ENCODE measurements around the gene GJA1. TPM values are rescaled to one million over a fixed set of nuclear protein-coding genes. Genes with fewer than 3 reads are reported as not detected.
"Not testable (repeated sequence)": the region's sequence is repeated elsewhere in the genome, so short reads cannot be mapped to it uniquely, and the experiment has no call there.

The GJA1 gene
- polyA plus RNA-seq, 1 of the 3 experiments (the other 2 are of a cell fraction) = 23.5 TPM

GRCh38 chr6:121428872-121429756 is 6.3 kb upstream of the GJA1 start:
- Histone ChIP-seq H3K9me3 (no peaks in the 10 kb centered on the region), H3K79me2 (ENCODE audit: insufficient read depth) (no peaks in the 10 kb centered on the region), H3K27me3 (ENCODE audit: insufficient read depth) (no peaks in the 10 kb centered on the region), H2AFZ (ENCODE audit: low read depth) (peak overlapping the region; percentile 19; the same call in 1 of the 2 replicates), H3F3A (replicated peaks; ENCODE audit: insufficient read depth) (peaks cover 10% of the 10 kb centered on the region), H3K9me2 (no peaks in the 10 kb centered on the region), H3K4me3 (ENCODE audit: low read depth in 2 of 2, low read length in 1 of 2) (no peak overlapping the region), H3K4me2 (no peak overlapping the region), H4K20me1 (ENCODE audit: insufficient read depth) (no peaks in the 10 kb centered on the region), H3K36me3 (replicated peaks in 1 of 2; ENCODE audit: control insufficient read depth in 1 of 2, insufficient read depth in 2 of 2, low read length in 1 of 2) (no peaks in the 10 kb centered on the region), H3K4me1 (ENCODE audit: control insufficient read depth in 1 of 2, insufficient read depth in 2 of 2, low read depth in 1 of 2, low read length in 1 of 2) (peaks cover 0 to 16% of the 10 kb centered on the region in 2 experiments; a peak in 2 of 4 replicates), H3K27ac (ENCODE audit: low read depth in 2 of 2, low read length in 1 of 2) (no peak overlapping the region), H3K9ac (no peak overlapping the region)
- CTCF ChIA-PET = interaction anchor here (0.9 to 5.8 kb wide), 14 partner anchors 11 to 756 kb away, joined by 3 to 50 read pairs (median 6); no protein-coding TSS in a partner anchor
- POLR2A ChIA-PET = no interaction called here
- no peak for DNase-seq
- no peak for TF ChIP-seq JUND (IDR thresholded peaks at IDR 0.05)
- 79% methylated on average over 15 of the region's 15 CpGs for WGBS (ENCODE audit: low lambda C conversion rate)

GRCh38 chr6:121430514-121431460 is 4.7 kb upstream of the GJA1 start:
- H3K4me3 ChIP-seq (ENCODE audit: low read depth in 2 of 2, low read length in 1 of 2) = no peak overlapping the region
- H3F3A ChIP-seq (replicated peaks; ENCODE audit: insufficient read depth) = peaks cover 13% of the 10 kb centered on the region
- no peaks in the 10 kb centered on the region for H3K9me2 ChIP-seq
- no peak overlapping the region; the same call in 1 of the 2 replicates for H2AFZ ChIP-seq (ENCODE audit: low read depth)
- CTCF ChIA-PET = interaction anchor here (0.6 to 5.8 kb wide), 31 partner anchors 9 to 1100 kb away, joined by 3 to 50 read pairs (median 4); no protein-coding TSS in a partner anchor
- no peaks in the 10 kb centered on the region for H4K20me1 ChIP-seq (ENCODE audit: insufficient read depth)
- H3K36me3 ChIP-seq (replicated peaks in 1 of 2; ENCODE audit: control insufficient read depth in 1 of 2, insufficient read depth in 2 of 2, low read length in 1 of 2) = no peaks in the 10 kb centered on the region
- no peak overlapping the region for H3K9ac ChIP-seq
- WGBS (ENCODE audit: low lambda C conversion rate) = 61% methylated on average over 10 of the region's 10 CpGs
- H3K79me2 ChIP-seq (ENCODE audit: insufficient read depth) = peaks cover 3% of the 10 kb centered on the region
- POLR2A ChIA-PET = no interaction called here
- no peaks in the 10 kb centered on the region for H3K27me3 ChIP-seq (ENCODE audit: insufficient read depth)
- H3K9me3 ChIP-seq = no peaks in the 10 kb centered on the region
- peak; percentile 50 for DNase-seq
- no peak overlapping the region for H3K27ac ChIP-seq (ENCODE audit: low read depth in 2 of 2, low read length in 1 of 2)
- H3K4me1 ChIP-seq (ENCODE audit: control insufficient read depth in 1 of 2, insufficient read depth in 2 of 2, low read depth in 1 of 2, low read length in 1 of 2) = peaks cover 0 to 16% of the 10 kb centered on the region in 2 experiments; a peak in 2 of 4 replicates
- H3K4me2 ChIP-seq = no peak overlapping the region
- no peak for TF ChIP-seq TEAD4 (IDR thresholded peaks at IDR 0.05; ENCODE audit: borderline replicate concordance, insufficient read depth)
- TF ChIP-seq RAD21 (IDR thresholded peaks at IDR 0.05; ENCODE audit: low read length) = peak; percentile 97
- peak; percentile 93 for TF ChIP-seq SMC3 (IDR thresholded peaks at IDR 0.05; ENCODE audit: low read depth, low read length)
- TF ChIP-seq EP300 (IDR thresholded peaks at IDR 0.05; ENCODE audit: borderline replicate concordance in 1 of 2, low read depth in 1 of 2, low read length in 1 of 2) = no peak
- TF ChIP-seq NRF1 (IDR thresholded peaks at IDR 0.05; ENCODE audit: low read depth, low read length) = peak; percentile 24; the same call in 1 of the 2 replicates
- TF ChIP-seq CTCF (IDR thresholded peaks at IDR 0.05) = peak; percentile 90
- TF ChIP-seq SIN3A (IDR thresholded peaks at IDR 0.05; ENCODE audit: borderline replicate concordance, low read depth, low read length) = no peak

DNA sequence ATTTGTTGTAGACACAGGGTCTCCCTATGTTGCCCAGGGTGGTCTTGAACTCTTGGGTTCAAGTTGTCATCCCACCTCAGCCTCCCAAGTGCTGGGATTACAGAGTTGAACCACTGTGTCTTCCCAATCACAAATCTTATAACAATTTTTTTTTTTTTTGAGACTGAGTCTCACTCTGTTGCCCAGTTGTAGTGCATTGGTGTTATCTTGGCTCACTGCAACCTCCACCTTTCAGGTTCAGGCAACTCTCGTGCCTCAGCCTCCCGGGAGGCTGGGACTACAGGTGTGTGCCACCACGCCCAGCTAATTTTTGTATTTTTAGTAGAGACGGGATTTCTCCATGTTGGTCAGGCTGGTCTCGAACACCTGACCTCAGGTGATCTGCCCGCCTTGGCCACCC is 3.7 kb upstream of the GJA1 start:
- H3K9me2 ChIP-seq, POLR2A ChIA-PET: not testable (repeated sequence)
- CTCF ChIA-PET = interaction anchor here (0.6 to 5.8 kb wide), 15 partner anchors 14 to 1099 kb away, joined by 3 to 50 read pairs (median 4); no protein-coding TSS in a partner anchor

More for the DNA sequence above, 3.7 kb upstream of the GJA1 start:
- not testable (repeated sequence) for H3K4me3 ChIP-seq (ENCODE audit: low read depth in 2 of 2, low read length in 1 of 2); DNase-seq; H3K4me2 ChIP-seq; H3K9me3 ChIP-seq; H2AFZ ChIP-seq (ENCODE audit: low read depth); H3K27me3 ChIP-seq (ENCODE audit: insufficient read depth); H3K9ac ChIP-seq; H3K27ac ChIP-seq (ENCODE audit: low read depth in 2 of 2, low read length in 1 of 2); H3K36me3 ChIP-seq (replicated peaks in 1 of 2; ENCODE audit: control insufficient read depth in 1 of 2, insufficient read depth in 2 of 2, low read length in 1 of 2); H4K20me1 ChIP-seq (ENCODE audit: insufficient read depth)
- Histone ChIP-seq H3F3A (replicated peaks; ENCODE audit: insufficient read depth) (peaks cover 13% of the 10 kb centered on the region), H3K79me2 (ENCODE audit: insufficient read depth) (peaks cover 13% of the 10 kb centered on the region), H3K4me1 (ENCODE audit: control insufficient read depth in 1 of 2, insufficient read depth in 2 of 2, low read depth in 1 of 2, low read length in 1 of 2) (peaks cover 0 to 16% of the 10 kb centered on the region in 2 experiments; a peak in 2 of 4 replicates)
- WGBS (ENCODE audit: low lambda C conversion rate) = 88% methylated on average over 6 of the region's 6 CpGs

Measured in SK-N-SH (cell line).